NB4 (cell line): ENCODE results near the gene DNAJC27.

Experiments used
- CTCF ChIP-seq: IDR thresholded peaks from one replicate; pipeline ENCODE4 v1.5.1; 2012; ENCODE audit warnings: low read depth, low read length
- MAX ChIP-seq: IDR thresholded peaks from 2 replicates; pipeline ENCODE4 v1.6.1; 2011; ENCODE audit warnings: low read depth, low read length
- MYC ChIP-seq: IDR thresholded peaks from 2 replicates; pipeline ENCODE4 v1.6.1; 2011; ENCODE audit warnings: low read depth, low read length
- POLR2A ChIP-seq: IDR thresholded peaks from 2 replicates; pipeline ENCODE4 v1.6.1; 2011; ENCODE audit warnings: mild to moderate bottlenecking; ENCODE audit not compliant: insufficient read length; ENCODE audit errors: extremely low read depth

GRCh38 chr2:24971536-24972314, at the start of gene DNAJC27:
- TF ChIP-seq POLR2A (peak; percentile 73), CTCF (no peak), MAX (peak; percentile 82), MYC (peak; percentile 90)
